ENCODE measurements around the gene FAM234A. TPM values are rescaled to one million over a fixed set of nuclear protein-coding genes. Genes with fewer than 3 reads are reported as not detected.

Gene FAM234A
- polyA plus RNA-seq, 1 experiment: 42.7 TPM

DNA sequence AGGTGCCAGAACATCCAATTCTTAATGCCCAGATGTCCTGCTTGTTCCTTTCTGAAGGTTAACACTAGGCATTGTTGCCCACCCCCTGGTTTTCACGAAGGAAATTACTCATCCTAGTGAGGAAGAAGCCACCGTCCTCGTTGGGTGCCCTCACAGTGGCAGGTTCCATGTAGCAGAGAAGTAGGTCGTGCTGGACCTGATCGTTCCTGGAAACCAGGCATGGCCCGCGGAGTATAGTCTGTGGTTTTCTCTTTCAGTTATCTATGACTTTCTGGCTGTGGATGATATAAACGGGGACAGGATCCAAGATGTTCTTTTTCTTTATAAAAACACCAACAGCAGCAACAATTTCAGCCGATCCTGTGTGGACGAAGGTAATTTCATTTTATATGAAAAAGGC, 24.6 kb downstream of the FAM234A start:
- POLR2A ChIA-PET: no interaction called here
- Histone ChIP-seq H3K27ac (ENCODE audit: low read depth, low read length) (no peak overlapping the region), H3K27me3 (ENCODE audit: control insufficient read depth, insufficient read depth, low read length) (no peaks in the 10 kb centered on the region), H3K4me3 (ENCODE audit: low read depth, low read length) (no peak overlapping the region), H3K9me3 (ENCODE audit: control insufficient read depth, insufficient read depth, low read length) (no peaks in the 10 kb centered on the region)
- CTCF ChIA-PET: no interaction called here
- DNase-seq (ENCODE audit: low read depth, low spot score): no peak
- TF ChIP-seq, protein P1, sequence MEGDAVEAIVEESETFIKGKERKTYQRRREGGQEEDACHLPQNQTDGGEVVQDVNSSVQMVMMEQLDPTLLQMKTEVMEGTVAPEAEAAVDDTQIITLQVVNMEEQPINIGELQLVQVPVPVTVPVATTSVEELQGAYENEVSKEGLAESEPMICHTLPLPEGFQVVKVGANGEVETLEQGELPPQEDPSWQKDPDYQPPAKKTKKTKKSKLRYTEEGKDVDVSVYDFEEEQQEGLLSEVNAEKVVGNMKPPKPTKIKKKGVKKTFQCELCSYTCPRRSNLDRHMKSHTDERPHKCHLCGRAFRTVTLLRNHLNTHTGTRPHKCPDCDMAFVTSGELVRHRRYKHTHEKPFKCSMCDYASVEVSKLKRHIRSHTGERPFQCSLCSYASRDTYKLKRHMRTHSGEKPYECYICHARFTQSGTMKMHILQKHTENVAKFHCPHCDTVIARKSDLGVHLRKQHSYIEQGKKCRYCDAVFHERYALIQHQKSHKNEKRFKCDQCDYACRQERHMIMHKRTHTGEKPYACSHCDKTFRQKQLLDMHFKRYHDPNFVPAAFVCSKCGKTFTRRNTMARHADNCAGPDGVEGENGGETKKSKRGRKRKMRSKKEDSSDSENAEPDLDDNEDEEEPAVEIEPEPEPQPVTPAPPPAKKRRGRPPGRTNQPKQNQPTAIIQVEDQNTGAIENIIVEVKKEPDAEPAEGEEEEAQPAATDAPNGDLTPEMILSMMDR (IDR thresholded peaks at IDR 0.05; ENCODE audit: low read depth, low read length): no peak

- H3K27me3 ChIP-seq (ENCODE audit: control insufficient read depth, insufficient read depth, low read length): no peaks in the 10 kb centered on the region
- no peaks in the 10 kb centered on the region for H3K9me3 ChIP-seq (ENCODE audit: control insufficient read depth, insufficient read depth, low read length)
- no peak overlapping the region for H3K27ac ChIP-seq (ENCODE audit: low read depth, low read length)
- POLR2A ChIA-PET: no interaction called here
- CTCF ChIA-PET: no interaction called here
- DNase-seq (ENCODE audit: low read depth, low spot score): no peak
- no peak overlapping the region for H3K4me3 ChIP-seq (ENCODE audit: low read depth, low read length)
- TF ChIP-seq, protein P1 (IDR thresholded peaks at IDR 0.05; ENCODE audit: low read depth, low read length): no peak
These were observed 25.2 kb downstream of the FAM234A start for GRCh38 chr16:259814-260253.

GRCh38 chr16:260326-260725, 25.7 kb downstream of the FAM234A start:
- Histone ChIP-seq H3K4me3 (ENCODE audit: low read depth, low read length) (no peak overlapping the region), H3K27me3 (ENCODE audit: control insufficient read depth, insufficient read depth, low read length) (no peaks in the 10 kb centered on the region), H3K9me3 (ENCODE audit: control insufficient read depth, insufficient read depth, low read length) (no peaks in the 10 kb centered on the region), H3K27ac (ENCODE audit: low read depth, low read length) (no peak overlapping the region)
- TF ChIP-seq, protein P1 (IDR thresholded peaks at IDR 0.05; ENCODE audit: low read depth, low read length): no peak
- no peak for DNase-seq (ENCODE audit: low read depth, low spot score)
- POLR2A ChIA-PET: no interaction called here
- CTCF ChIA-PET: no interaction called here

DNA sequence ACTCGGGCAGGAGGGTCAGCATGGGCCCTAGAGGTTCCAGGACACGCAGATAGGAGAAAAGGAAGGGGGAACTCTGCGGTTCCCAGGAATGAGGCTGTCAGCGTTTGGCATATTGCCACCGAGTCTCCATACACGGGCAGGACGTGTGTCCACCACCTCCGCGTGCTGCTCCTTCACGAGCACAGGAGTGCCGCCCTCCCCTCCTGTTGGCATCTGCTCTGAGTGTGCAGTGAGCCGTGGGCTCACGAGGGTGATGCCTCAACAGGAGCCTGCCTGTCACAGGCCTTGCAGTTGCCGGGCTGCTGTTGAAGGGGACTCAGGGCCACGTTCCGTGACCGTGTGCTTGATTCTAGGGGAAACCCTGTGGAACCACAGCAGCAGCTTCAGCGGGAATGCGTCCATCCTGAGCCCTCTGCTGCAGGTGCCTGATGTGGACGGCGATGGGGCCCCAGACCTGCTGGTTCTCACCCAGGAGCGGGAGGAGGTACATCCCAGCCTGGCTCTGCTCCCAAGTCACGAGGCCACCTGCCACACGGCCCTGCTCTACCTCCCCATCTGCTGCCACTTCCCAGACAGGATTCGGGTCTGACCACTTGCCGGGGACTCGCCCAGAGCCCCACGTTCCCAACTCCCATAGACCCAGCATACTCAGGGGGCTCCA, 26.5 kb downstream of the FAM234A start:
- Histone ChIP-seq H3K27me3 (ENCODE audit: control insufficient read depth, insufficient read depth, low read length) (no peaks in the 10 kb centered on the region), H3K27ac (ENCODE audit: low read depth, low read length) (no peak overlapping the region), H3K4me3 (ENCODE audit: low read depth, low read length) (no peak overlapping the region), H3K9me3 (ENCODE audit: control insufficient read depth, insufficient read depth, low read length) (no peaks in the 10 kb centered on the region)
- POLR2A ChIA-PET: no interaction called here
- TF ChIP-seq, protein P1 (IDR thresholded peaks at IDR 0.05; ENCODE audit: low read depth, low read length): no peak
- DNase-seq (ENCODE audit: low read depth, low spot score): no peak
- CTCF ChIA-PET: no interaction called here

GRCh38 chr16:262121-262745, 27.6 kb downstream of the FAM234A start:
- no peak for DNase-seq (ENCODE audit: low read depth, low spot score)
- ChIA-PET POLR2A (no interaction called here), CTCF (no interaction called here)
- no peaks in the 10 kb centered on the region for H3K27me3 ChIP-seq (ENCODE audit: control insufficient read depth, insufficient read depth, low read length)
- no peak overlapping the region for H3K4me3 ChIP-seq (ENCODE audit: low read depth, low read length)
- H3K27ac ChIP-seq (ENCODE audit: low read depth, low read length): no peak overlapping the region
- TF ChIP-seq, protein P1 (IDR thresholded peaks at IDR 0.05; ENCODE audit: low read depth, low read length): no peak
- no peaks in the 10 kb centered on the region for H3K9me3 ChIP-seq (ENCODE audit: control insufficient read depth, insufficient read depth, low read length)

Data from AG04450 (cell line).